ENCODE results near the gene ERC2. TPM values are rescaled to one million over a fixed set of nuclear protein-coding genes. Genes with fewer than 3 reads are reported as not detected.

Gene ERC2
- total and polyA plus RNA-seq, 2 of the 13 experiments (the other 11 are each of a cell fraction or from before 2014, with no cell fraction given): 0.16 to 0.22 TPM

GRCh38 chr3:56238299-56238698 is 230.0 kb downstream of the ERC2 start:
- no peaks in the 10 kb centered on the region for H3K9me3 ChIP-seq (ENCODE audit: low read length)
- H3K27me3 ChIP-seq (ENCODE audit: control insufficient read depth in 1 of 2, insufficient read depth in 2 of 2, low read length in 2 of 2): no peaks in the 10 kb centered on the region; a peak in 1 of 5 replicates
- WGBS (ENCODE audit: low lambda C conversion rate): 0% methylated on average over 1 of the region's 2 CpGs
- ATAC-seq (no peak), DNase-seq (ENCODE audit: low spot score) (no peak), FAIRE-seq (no peak)
- no peak overlapping the region for H3K9ac ChIP-seq (ENCODE audit: insufficient read depth, low read depth, low read length)
- H2AFZ ChIP-seq (ENCODE audit: low read length): no peak overlapping the region
- ChIA-PET POLR2A (no interaction called here), CTCF (ENCODE audit: low intra/inter-chr PET ratio, low total read pairs) (no interaction called here)
- TF ChIP-seq ZBTB7A (CRISPR knock-in tag; IDR thresholded peaks at IDR 0.05) (no peak), DZIP1 (CRISPR knock-in tag; IDR thresholded peaks at IDR 0.05) (no peak), PHF5A (CRISPR knock-in tag; IDR thresholded peaks at IDR 0.05; ENCODE audit: low read depth, unreplicated experiment) (no peak), ZBTB44 (CRISPR knock-in tag; IDR thresholded peaks at IDR 0.05) (no peak), ZNF577 (CRISPR knock-in tag; IDR thresholded peaks at IDR 0.05; ENCODE audit: borderline replicate concordance, low read depth) (no peak), GTF2F1 (IDR thresholded peaks at IDR 0.05; ENCODE audit: low read length) (no peak), CBX1 (IDR thresholded peaks at IDR 0.05; ENCODE audit: low read depth) (no peak)
- intact Hi-C loops (cut with micrococcal nuclease; ENCODE audit: unreplicated experiment) (no loop called here), in situ Hi-C loops (cut with HindIII; ENCODE audit: extremely low pct_ligation_motif_present, low pct_unique_long_range_greater_than_20kb) (no loop called here)
- H3K36me3 ChIP-seq (replicated peaks in 1 of 2; ENCODE audit: control insufficient read depth in 1 of 2, insufficient read depth in 2 of 2, low read length in 2 of 2): no peaks in the 10 kb centered on the region
- H3K27ac ChIP-seq (ENCODE audit: extremely low read length, insufficient read depth, low read length): no peak overlapping the region
- H3K4me3 ChIP-seq (replicated peaks in 1 of 3; ENCODE audit: insufficient read depth in 1 of 3, low read depth in 2 of 3, low read length in 3 of 3): no peak overlapping the region
- no peaks in the 10 kb centered on the region for H3K4me1 ChIP-seq (ENCODE audit: insufficient read depth, low read length)
- no peaks in the 10 kb centered on the region for H3K79me2 ChIP-seq (ENCODE audit: insufficient read depth, low read length)
- H4K20me1 ChIP-seq (ENCODE audit: insufficient read depth, low read length): no peaks in the 10 kb centered on the region
- BruUV-seq (replicated peaks): no TSS peak
- H3K4me2 ChIP-seq (ENCODE audit: low read depth, low read length): no peak overlapping the region
